ENCODE results near the gene FGFR2. TPM values are rescaled to one million over a fixed set of nuclear protein-coding genes. Genes with fewer than 3 reads are reported as not detected.
A peak's percentile ranks its signal among the peaks of the same experiment; 100 is the strongest.

Gene FGFR2
- polyA plus RNA-seq, 3 donors: 86.5 to 134 (median 104) TPM

DNA sequence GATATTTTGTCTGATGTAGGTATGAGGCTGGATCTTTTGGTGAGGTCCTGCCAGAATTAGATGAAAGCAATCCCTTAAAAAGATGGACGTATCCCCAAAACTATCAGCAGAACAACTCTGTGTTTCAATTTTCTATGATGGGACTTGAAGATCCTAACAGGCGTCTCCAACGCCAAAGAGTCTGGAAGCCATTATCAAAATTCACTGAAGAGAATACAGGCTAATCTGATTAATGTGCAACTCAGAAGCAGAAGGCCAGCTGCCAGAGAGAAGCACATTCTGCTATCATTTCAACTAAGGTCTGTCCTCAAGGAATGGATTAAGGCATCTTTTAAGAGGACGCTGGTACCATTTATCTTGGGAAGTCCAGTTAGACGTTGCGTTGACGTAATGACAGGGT lies 119.7 kb downstream of the FGFR2 start:
- no peak for DNase-seq (ENCODE audit: extremely low read depth in 1 of 11, low read depth in 9 of 11, low spot score in 4 of 11)

DNA sequence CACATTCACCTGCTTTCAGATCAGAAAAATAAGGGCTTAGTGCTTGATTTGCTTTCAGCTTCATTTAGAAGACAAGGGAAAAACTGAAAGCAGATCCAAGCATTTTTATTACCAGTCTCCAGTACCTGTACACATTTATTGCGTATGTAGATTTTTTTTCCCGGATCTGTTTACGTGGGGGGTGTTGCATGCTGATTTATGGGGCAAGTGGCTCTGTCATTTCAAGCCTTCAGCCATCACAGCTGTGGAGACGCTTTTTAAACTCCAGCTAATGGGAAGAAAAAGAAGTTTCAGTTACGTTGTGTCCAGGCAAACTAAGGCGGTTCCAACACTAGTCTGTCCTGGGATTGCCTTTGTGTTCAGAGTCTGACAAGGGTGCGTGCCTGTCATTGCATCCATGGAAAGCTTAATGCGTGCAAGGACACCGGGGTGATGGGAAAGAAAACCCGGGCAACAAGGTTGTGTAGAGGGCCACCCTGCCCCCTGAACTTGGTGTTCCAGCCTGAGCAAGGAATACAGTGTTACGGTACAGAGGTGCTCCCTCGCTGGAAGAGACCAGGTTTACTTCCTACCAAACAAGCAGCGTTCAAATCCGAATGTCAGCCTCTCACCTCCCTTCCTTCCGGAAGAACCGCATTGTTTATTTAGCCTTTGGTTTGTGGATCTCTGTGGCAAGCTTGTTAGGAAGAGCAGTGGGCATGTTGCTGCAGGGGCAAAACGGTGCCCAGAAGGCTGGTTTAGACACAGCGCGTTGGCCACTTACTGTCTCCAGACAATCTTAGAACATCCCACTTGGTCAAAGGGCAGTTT lies 128.2 kb downstream of the FGFR2 start:
- peak in 6 of 11 donors; percentile 10 to 46 (median 23) for DNase-seq (ENCODE audit: extremely low read depth in 1 of 11, low read depth in 9 of 11, low spot score in 4 of 11)

DNA sequence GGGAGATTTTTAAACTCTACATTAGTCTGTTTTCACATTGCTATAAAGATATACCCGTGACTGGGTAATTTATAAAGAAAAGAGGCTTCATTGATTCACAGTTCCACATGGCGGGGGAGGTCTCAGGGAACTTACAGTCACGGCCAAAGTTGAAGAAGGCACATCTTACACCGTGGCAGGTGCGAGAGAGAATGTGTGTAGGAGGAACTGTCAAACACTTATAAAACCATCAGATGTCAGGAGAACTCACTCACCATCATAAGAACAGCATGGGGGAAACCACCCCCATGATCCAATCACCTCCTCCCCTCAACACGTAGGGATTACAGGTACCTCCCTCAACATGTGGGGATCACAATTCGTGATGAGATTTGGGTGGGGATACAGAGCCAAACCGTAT lies 129.5 kb downstream of the FGFR2 start:
- DNase-seq (ENCODE audit: extremely low read depth in 1 of 11, low read depth in 9 of 11, low spot score in 4 of 11): no peak

DNA sequence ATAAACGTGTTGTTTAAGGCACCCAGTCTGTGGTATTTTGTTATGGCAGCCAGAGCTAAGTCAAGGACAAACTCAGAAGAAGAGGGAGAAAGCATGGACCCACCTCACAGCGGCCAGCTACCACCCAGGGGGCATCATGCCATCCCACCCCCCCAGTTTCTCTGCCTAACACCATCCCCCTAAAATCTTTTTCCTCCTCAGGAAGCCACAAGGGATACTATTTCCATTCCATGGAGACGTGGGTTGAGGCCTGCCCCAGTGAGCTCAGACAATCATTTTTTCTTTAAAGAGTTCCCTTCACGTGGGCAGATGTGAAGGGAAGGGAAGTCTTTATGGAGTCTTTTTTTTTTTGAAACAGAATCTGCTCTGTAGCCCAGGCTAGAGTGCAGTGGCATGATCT lies 131.8 kb downstream of the FGFR2 start:
- DNase-seq (ENCODE audit: extremely low read depth in 1 of 11, low read depth in 9 of 11, low spot score in 4 of 11): no peak

DNA sequence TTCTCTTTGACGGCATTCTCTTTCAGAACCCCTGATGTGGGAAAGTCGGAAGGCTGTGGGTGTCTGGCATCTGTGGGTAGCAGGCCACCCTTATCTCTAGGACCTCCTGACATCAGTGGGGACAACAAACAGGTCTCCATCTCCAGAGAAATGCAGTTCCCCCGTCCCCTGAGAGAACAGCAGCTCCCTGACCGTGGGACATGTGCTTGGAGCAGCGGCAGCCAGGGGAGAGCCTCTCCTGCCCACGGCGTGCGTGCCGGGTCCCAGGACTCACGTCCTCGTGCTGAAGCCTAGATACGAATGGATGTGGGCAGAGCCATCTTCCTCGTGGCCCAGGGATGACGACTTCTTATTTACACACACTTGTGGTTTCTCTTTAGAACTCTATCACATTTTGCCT lies 133.0 kb downstream of the FGFR2 start:
- DNase-seq (ENCODE audit: extremely low read depth in 1 of 11, low read depth in 9 of 11, low spot score in 4 of 11): no peak

DNA sequence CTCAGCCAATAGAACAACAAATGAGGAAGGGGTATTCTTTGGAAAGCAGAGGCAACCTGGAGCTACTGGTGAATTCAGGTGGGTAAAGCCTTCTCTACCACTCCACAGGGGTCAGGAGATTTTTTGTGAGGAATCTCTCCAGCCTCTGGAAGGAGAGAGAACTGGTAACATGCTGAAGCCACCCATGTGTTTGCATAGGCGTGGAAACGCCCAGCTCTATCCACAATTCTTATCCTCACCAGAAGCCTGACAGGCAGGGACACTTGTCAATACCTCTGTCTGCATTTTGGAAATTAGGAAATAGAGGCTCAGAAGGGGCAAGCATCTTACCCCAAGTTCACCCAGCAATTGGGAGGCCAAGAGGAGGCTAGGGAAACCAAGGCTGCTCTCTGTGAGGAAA lies 133.7 kb downstream of the FGFR2 start:
- DNase-seq (ENCODE audit: extremely low read depth in 1 of 11, low read depth in 9 of 11, low spot score in 4 of 11): no peak

DNA sequence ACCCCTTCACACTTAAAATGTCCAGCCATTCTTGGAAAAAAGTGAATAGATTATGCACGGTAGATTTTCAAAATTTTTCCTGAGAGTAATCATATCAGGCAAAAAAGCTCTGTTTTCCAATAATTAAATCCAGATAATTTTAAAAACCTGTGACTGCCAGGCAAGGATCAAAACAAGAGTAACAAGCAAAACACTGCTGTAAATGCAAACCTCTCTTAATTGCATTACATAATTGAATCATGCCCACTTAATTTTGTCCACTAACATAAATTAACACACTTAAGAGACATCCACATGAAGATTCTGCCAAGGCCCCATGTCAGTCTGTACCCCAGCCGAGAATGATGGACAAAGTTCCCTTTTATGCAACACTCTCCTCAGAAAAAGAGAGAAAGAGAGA lies 135.3 kb downstream of the FGFR2 start:
- DNase-seq (ENCODE audit: extremely low read depth in 1 of 11, low read depth in 9 of 11, low spot score in 4 of 11): no peak

DNA sequence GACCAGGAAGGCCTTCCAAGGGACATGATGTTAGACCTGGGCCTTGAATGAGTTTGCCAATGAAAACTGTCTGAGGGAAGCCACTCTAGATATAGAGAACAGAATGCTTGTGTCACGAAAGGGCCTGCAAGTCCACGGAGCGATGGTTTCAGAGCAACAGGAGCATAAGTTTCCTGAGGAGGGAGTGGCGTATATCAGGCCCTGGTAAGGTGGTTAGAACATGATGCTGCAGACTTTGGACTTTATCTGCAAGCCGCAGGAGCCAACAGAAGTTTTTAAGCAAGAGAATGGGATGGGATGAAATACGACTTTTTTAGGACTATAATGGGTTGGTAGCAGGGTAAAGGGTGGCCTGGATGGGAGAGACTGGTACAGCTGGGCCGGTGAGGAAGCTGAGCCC lies 136.0 kb downstream of the FGFR2 start:
- no peak for DNase-seq (ENCODE audit: extremely low read depth in 1 of 11, low read depth in 9 of 11, low spot score in 4 of 11)

DNA sequence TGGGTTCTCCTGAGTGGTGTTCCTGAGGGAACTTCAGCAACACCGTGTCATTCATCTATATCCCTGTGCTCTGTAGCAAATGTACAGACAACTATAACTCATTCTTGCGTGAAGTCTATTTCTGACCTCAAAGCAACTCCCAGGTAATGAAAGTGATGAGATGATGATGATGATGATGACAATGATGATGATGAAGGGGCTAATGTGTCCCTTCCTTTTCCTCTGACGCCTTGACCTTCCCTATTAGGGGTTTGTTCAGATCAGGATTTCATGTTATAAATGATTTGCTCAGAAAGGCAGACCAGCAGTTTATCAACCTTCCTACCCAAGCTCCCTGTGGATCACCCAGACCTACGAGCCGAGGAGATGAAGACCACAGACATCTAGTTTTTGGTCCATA lies 136.9 kb downstream of the FGFR2 start:
- DNase-seq (ENCODE audit: extremely low read depth in 1 of 11, low read depth in 9 of 11, low spot score in 4 of 11): no peak

DNA sequence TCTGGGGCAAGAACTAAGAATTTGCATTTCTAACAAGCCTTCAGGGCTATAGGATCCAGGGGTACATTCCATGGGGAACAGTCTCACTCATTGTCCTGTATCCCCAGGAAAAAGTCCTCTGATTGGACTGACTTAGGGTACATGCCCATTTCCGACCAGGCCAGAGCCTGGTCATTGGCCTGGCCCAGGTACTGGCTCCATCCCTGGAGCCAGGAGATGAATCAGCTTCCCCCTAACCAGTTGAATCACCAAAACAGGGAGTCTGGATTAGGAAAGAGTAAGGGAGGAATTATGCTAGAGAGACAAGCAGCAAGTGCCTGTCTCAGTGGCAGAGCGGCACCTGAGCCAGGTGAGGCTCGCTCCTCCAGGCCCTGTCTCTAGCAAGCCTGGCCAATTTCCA lies 137.5 kb downstream of the FGFR2 start:
- DNase-seq (ENCODE audit: extremely low read depth in 1 of 11, low read depth in 9 of 11, low spot score in 4 of 11): no peak

DNA sequence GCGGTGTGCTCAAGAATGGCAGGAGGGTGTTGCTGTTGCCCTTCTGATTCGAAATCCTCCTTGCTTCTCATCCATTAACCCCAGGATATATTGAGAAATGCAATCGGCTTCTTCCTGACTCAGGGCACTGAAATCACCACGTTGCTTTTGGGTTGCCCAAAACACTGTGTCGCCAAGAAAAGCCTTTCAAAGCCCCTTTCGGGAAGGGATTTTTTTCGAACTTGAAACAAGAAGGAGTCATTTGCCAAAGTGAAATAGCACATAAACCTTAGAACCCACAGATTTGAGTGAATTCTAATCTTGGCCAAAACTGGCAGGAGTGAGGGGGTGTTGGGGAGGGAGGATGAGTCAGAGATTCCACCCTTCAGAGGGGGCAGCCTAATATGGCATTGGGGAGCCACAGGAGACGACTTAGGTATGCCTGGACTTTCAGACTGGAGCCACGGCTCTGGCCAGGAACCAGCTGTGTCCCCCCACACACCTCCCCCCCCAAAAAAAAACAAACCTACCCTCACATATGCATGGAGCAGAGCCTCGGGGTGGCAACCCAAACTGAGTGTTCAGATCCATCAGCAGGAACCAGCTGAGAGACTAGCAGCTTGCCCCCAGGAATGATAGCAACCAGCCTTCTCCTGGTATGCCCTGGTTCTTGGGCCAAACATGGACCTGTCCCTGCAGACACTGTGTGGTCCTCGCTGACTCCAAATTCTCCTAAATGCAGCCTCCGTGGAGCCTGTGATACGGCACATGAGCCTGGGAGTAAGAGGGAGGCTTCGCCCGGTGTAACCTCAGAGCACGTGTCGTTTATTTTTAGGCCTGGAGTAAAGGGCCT lies 138.4 kb downstream of the FGFR2 start:
- DNase-seq (ENCODE audit: extremely low read depth in 1 of 11, low read depth in 9 of 11, low spot score in 4 of 11): no peak

DNA sequence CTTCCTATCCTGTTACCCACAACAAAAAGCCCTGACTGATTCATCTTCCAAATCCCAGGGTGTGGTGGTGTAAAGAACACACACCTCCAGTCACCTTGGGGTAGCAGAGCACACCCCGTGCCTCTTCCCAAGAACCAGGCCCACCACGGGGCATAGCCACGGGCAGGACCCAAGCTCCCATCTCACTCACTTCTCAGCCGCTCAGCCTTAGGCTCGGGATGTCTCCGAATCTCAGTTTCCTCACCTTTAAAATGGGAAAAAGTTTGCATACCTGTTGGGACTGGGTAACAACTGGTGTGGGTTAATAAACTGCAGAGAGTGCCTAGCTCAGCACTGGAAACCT lies 139.0 kb downstream of the FGFR2 start:
- no peak for DNase-seq (ENCODE audit: extremely low read depth in 1 of 11, low read depth in 9 of 11, low spot score in 4 of 11)

DNA sequence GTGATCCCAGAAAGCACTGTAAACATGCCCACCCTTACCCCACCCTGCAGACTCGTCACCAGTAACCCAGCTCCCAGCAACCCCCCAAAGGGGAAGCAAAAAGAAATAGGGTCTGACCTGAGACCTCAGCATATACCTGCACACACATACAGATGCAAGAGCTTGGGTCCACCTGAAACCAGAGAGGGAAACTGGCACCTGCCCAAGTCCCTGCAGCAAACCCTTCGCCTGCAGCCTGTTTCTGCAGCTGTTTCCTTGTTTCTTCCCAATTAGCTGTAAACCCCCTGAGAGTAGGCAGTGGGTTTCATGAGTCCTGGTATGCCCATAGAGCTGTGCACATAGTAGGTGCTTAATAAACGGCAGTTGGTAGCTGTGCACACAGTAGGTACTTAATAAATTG lies 140.5 kb downstream of the FGFR2 start:
- DNase-seq (ENCODE audit: extremely low read depth in 1 of 11, low read depth in 9 of 11, low spot score in 4 of 11): no peak

DNA sequence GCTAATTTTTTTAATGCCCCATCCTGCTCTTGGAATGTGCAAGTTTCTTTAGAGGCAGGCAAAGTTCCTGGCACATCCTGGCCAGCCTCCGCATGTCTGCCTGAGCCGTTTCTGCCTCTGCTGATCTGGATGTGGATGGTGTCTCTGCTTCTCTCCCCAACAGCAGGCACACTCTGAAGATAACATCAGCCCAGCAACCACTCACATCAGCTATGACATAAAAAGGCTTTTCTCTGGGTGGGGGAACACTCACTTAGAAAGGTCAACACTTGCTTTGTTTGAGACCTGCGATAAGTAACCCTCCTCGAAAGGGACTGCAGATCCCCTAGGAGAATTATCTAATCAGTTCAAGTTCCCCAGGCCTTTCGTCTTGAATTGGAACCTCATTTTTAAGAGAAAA lies 142.9 kb downstream of the FGFR2 start:
- DNase-seq (ENCODE audit: extremely low read depth in 1 of 11, low read depth in 9 of 11, low spot score in 4 of 11): no peak

DNA sequence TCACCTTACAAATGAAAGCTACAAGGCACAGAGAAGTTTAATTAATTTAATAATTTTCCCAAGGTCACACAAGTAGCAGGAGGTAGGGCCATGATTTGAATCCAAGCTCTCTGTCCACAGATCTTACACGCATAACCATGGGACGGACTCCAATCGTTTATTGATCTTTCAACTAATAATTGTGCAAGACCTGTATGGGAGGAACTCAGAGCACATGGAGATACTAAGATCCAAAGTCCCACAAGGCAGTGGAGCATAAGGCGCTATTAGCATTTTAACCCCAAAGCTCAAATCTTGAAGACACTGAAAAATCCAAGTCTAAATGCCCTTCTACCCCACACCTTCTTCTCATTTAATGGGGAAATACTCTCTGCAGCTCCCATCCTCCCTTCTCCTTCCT lies 143.5 kb downstream of the FGFR2 start:
- no peak for DNase-seq (ENCODE audit: extremely low read depth in 1 of 11, low read depth in 9 of 11, low spot score in 4 of 11)

DNA sequence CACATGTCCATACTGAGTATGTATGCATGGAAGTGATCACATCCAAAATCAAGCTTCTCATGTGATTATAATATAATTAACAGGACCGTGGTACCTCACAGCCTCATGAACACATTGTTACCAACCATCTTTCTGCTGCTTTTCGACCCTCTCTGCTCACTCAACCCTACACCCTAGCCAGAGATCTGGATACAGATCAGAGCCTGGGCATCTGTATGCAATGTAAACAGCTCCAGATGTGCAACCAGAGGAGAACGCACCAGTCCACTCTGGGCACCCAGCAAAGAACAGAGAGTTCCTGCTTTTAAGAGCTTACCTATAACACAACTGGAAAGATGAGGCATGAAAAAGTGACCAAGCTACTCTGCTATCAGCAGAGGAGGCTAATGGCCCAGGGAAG lies 145.1 kb downstream of the FGFR2 start:
- no peak for DNase-seq (ENCODE audit: extremely low read depth in 1 of 11, low read depth in 9 of 11, low spot score in 4 of 11)

DNA sequence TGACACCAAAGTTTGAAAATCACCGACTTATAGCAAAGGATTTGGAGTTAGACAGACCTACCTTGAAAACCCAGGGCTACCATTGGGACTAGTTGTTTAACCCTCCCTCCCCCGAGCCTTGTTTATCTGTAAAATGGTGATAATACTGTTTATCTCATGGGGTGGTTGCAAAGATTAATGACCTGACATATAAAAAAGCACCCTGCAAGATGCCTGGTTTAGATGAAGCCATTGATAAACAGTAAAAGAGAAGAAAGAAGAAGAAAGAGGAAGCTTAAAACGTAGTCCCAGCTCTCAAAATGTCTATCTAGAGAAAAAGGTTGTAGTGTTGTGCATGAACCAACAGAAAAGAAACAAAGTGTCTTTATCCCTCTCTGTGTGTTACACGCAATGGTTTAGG lies 145.7 kb downstream of the FGFR2 start:
- DNase-seq (ENCODE audit: extremely low read depth in 1 of 11, low read depth in 9 of 11, low spot score in 4 of 11): no peak

DNA sequence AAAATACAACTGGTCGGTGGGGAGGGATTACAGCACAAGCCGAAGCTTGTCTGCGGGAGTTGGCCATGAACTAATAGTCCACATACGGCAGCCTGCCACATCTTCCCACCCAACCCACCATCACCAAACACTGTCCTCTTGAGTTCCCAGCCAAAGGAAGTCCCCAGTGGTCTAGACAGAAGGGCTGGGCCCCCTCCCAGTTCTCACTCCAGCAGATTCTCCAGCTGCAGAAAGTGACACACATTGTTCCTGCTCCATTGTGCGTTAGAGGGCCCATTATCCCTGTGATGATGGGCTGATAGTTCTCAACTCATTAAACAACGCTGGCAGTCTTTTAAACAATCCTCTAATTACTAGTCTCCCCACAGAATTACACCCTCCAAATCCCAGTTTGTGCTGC lies 148.0 kb downstream of the FGFR2 start:
- DNase-seq (ENCODE audit: extremely low read depth in 1 of 11, low read depth in 9 of 11, low spot score in 4 of 11): no peak

DNA sequence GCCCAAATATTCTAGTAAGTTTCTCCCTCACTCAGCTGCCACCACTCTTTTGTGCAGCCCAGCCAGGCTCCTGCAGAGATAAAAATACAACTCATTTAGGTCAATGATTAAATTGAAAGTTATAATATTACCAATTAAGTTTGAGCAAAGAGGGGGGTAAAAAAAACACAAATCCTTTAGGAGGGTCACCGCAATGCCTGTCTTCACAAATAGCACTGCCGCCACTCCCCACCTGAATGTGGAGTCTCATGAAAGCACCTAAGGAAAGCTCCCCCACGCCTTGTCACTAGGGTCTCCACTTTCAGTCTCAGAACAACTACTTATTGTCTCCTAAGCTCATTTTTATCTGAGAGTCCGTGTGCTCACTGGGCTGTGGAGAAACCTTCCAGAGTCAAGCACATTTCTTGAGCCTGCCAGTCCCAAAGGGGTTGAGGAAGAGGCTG lies 148.7 kb downstream of the FGFR2 start:
- peak in 4 of 11 donors; percentile 26 to 65 (median 52) for DNase-seq (ENCODE audit: extremely low read depth in 1 of 11, low read depth in 9 of 11, low spot score in 4 of 11)

DNA sequence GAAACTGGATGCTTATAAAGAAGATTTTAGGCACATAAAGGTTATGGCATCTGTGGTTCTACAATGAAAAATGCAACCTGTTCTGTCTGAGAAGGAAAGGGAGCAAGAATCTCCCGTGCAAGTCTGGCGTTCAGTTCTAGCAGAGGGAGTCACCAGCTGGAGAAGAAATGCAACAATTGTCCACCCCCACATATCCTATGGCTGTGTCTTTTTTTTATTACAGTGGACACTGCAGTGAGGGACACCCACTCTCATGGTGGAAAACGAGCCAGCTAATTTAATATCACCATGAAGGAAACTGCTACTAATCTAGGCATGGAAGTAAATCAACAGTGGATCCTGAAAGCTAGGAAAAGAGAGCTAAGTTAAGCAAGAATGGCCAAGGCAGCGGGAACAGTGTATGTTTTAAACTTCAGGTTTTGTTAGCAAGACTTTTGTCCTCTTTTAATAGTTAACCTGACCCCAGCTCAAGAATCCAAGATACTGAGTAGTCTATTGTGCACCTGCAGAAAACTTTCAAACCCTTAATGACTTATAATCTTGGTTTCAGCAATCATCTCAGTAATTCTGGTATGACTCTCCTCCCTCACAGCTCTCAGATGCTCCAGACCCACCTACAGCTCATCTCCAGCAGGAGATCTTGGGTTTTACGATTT lies 149.3 kb downstream of the FGFR2 start:
- DNase-seq (ENCODE audit: extremely low read depth in 1 of 11, low read depth in 9 of 11, low spot score in 4 of 11): peak in 1 of 11 donors; percentile 43
